HG03095 (cell line): ENCODE data around the gene RWDD2A.

ENCODE experiments used
- ATAC-seq: cut with Tn5 transposase; IDR thresholded peaks from one replicate; pipeline ENCODE4 v1.9.1; 2021; ENCODE audit warnings: moderate library complexity; ENCODE audit not compliant: unreplicated experiment

Gene RWDD2A

GRCh38 chr6:83198486-83199172 is 5.5 kb downstream of the RWDD2A start:
- ATAC-seq, result no peak

GRCh38 chr6:83199173-83199862 is 6.2 kb downstream of the RWDD2A start:
- ATAC-seq, result no peak

- no peak for ATAC-seq
Observed at GRCh38 chr6:83199863-83200225, 6.7 kb downstream of the RWDD2A start.

GRCh38 chr6:83202031-83202430 is 8.9 kb downstream of the RWDD2A start:
- no peak for ATAC-seq

GRCh38 chr6:83215131-83216047 is 22.2 kb downstream of the RWDD2A start:
- ATAC-seq, result peak; percentile 98

GRCh38 chr6:83216806-83217205 is 23.6 kb downstream of the RWDD2A start:
- ATAC-seq, result no peak

GRCh38 chr6:83218646-83219045 is 25.5 kb downstream of the RWDD2A start:
- ATAC-seq, result no peak

GRCh38 chr6:83220121-83220520 is 27.0 kb downstream of the RWDD2A start:
- ATAC-seq, result no peak

GRCh38 chr6:83221276-83221675 is 28.1 kb downstream of the RWDD2A start:
- no peak for ATAC-seq

GRCh38 chr6:83221889-83222479 is 28.8 kb downstream of the RWDD2A start:
- no peak for ATAC-seq

- ATAC-seq, result no peak
Observed at GRCh38 chr6:83226517-83226916, 33.4 kb downstream of the RWDD2A start.

- no peak for ATAC-seq
Observed at GRCh38 chr6:83231146-83231545, 38.0 kb downstream of the RWDD2A start.

GRCh38 chr6:83247471-83247870 is 54.3 kb downstream of the RWDD2A start:
- ATAC-seq, result no peak
